WTC11 (cell line): ENCODE measurements around the gene CTNNA3. TPM values are rescaled to one million over a fixed set of nuclear protein-coding genes. Genes with fewer than 3 reads are reported as not detected.

Experiments
- ATAC-seq: fragments of 200-7000 bp; cut with Tn5 transposase; 2 replicates; pipeline ENCODE4 v1.10.0; 2021; ENCODE audit warnings: mild to moderate bottlenecking, moderate library complexity
- CTCF ChIA-PET: fragments of 300-600 bp; sonication (Branson Sonifier 250); formaldehyde crosslinking; loops from one replicate; lab custom pipeline; 2021; ENCODE audit warnings: antibody characterized with exemption; lab: Charles Lee
- POLR2A ChIA-PET: fragments of 350-600 bp; sonication (Branson Sonifier 250); formaldehyde crosslinking; loops from one replicate; lab custom pipeline; 2021; ENCODE audit warnings: antibody characterized with exemption; lab: Charles Lee
- DNase-seq: peaks from one replicate; pipeline ENCODE4 v3.0.0; 2021; ENCODE audit warnings: low spot score
- H3K27ac Mint-ChIP-seq: 2 replicates; pipeline ENCODE4 v1.8.0; 2021; ENCODE audit warnings: mixed read lengths
- H3K27me3 Mint-ChIP-seq: 2 replicates; pipeline ENCODE4 v1.8.0; 2021; ENCODE audit warnings: low read depth, mild to moderate bottlenecking, moderate library complexity, mixed read lengths
- H3K36me3 Mint-ChIP-seq: 2 replicates; pipeline ENCODE4 v1.8.0; 2021; ENCODE audit warnings: mixed read lengths
- H3K4me1 Mint-ChIP-seq: 2 replicates; pipeline ENCODE4 v1.8.0; 2022; ENCODE audit warnings: mixed read lengths
- H3K4me3 Mint-ChIP-seq: 2 replicates; pipeline ENCODE4 v1.8.0; 2021; ENCODE audit warnings: mild to moderate bottlenecking, moderate library complexity, mixed read lengths
- H3K9me3 Mint-ChIP-seq: 2 replicates; pipeline ENCODE4 v1.8.0; 2021; ENCODE audit warnings: mixed read lengths
- AFF4 ChIP-seq: sonication (generic); formaldehyde crosslinking; IDR thresholded peaks from 2 replicates; pipeline ENCODE4 v1.8.1; 2023; ENCODE audit warnings: mild to moderate bottlenecking, missing genetic modification reagents, borderline replicate concordance
- ATF6 ChIP-seq: sonication (generic); formaldehyde crosslinking; IDR thresholded peaks from 2 replicates; pipeline ENCODE4 v1.8.1; 2023; ENCODE audit warnings: mild to moderate bottlenecking, missing genetic modification reagents
- CREB1 ChIP-seq: sonication (generic); formaldehyde crosslinking; IDR thresholded peaks from 2 replicates; pipeline ENCODE4 v1.8.0; 2023; ENCODE audit warnings: mild to moderate bottlenecking, missing genetic modification reagents
- ELF4 ChIP-seq: sonication (generic); formaldehyde crosslinking; IDR thresholded peaks from 2 replicates; pipeline ENCODE4 v1.8.1; 2022; ENCODE audit warnings: low read depth, mild to moderate bottlenecking, moderate library complexity, missing genetic modification reagents
- EMX1 ChIP-seq: fragments of 250-450 bp; sonication (Bioruptor Pico); IDR thresholded peaks from 2 replicates; pipeline ENCODE4 v1.8.0; 2021; ENCODE audit warnings: mild to moderate bottlenecking
- FOXK1 ChIP-seq: sonication (generic); formaldehyde crosslinking; IDR thresholded peaks from 2 replicates; pipeline ENCODE4 v1.8.0; 2022; ENCODE audit warnings: mild to moderate bottlenecking, moderate library complexity, missing genetic modification reagents
- GRHL2 ChIP-seq: fragments of 250-450 bp; sonication (Bioruptor Pico); IDR thresholded peaks from 2 replicates; pipeline ENCODE4 v1.8.0; 2022; ENCODE audit warnings: mild to moderate bottlenecking, moderate library complexity; ENCODE audit not compliant: insufficient replicate concordance, severe bottlenecking
- NFATC4 ChIP-seq: fragments of 250-450 bp; sonication (Bioruptor Pico); IDR thresholded peaks from 2 replicates; pipeline ENCODE4 v1.9.0; 2021; ENCODE audit warnings: mild to moderate bottlenecking
- OVOL2 ChIP-seq: fragments of 250-450 bp; sonication (Bioruptor Pico); IDR thresholded peaks from 2 replicates; pipeline ENCODE4 v1.9.0; 2021; ENCODE audit warnings: mild to moderate bottlenecking, borderline replicate concordance
- TEAD4 ChIP-seq: sonication (generic); formaldehyde crosslinking; IDR thresholded peaks from 2 replicates; pipeline ENCODE4 v1.8.0; 2022; ENCODE audit warnings: mild to moderate bottlenecking, missing genetic modification reagents
- ZBTB21 ChIP-seq: sonication (generic); formaldehyde crosslinking; IDR thresholded peaks from 2 replicates; pipeline ENCODE4 v1.8.1; 2023; ENCODE audit warnings: mild to moderate bottlenecking, missing genetic modification reagents, borderline replicate concordance
- ZMAT4 ChIP-seq: fragments of 250-450 bp; sonication (Bioruptor Pico); IDR thresholded peaks from 2 replicates; pipeline ENCODE4 v1.9.0; 2021; ENCODE audit warnings: mild to moderate bottlenecking
- ZNF138 ChIP-seq: sonication (generic); formaldehyde crosslinking; conservative IDR thresholded peaks from 2 replicates; pipeline ENCODE4 v1.8.1; 2022; ENCODE audit warnings: mild to moderate bottlenecking, moderate library complexity, missing genetic modification reagents
- ZNF263 ChIP-seq: sonication (generic); formaldehyde crosslinking; IDR thresholded peaks from 2 replicates; pipeline ENCODE4 v1.8.1; 2022; ENCODE audit warnings: low read depth, mild to moderate bottlenecking, moderate library complexity, missing genetic modification reagents
- ZNF281 ChIP-seq: sonication (generic); formaldehyde crosslinking; IDR thresholded peaks from 2 replicates; pipeline ENCODE4 v1.8.0; 2023; ENCODE audit warnings: mild to moderate bottlenecking, missing genetic modification reagents
- ZNF317 ChIP-seq: sonication (generic); formaldehyde crosslinking; IDR thresholded peaks from 2 replicates; pipeline ENCODE4 v1.8.1; 2023; ENCODE audit warnings: low read depth, mild to moderate bottlenecking, moderate library complexity, missing genetic modification reagents, borderline replicate concordance
- ZNF416 ChIP-seq: fragments of 250-450 bp; sonication (Bioruptor Pico); IDR thresholded peaks from 2 replicates; pipeline ENCODE4 v1.9.0; 2021; ENCODE audit warnings: mild to moderate bottlenecking, inconsistent platforms
- total RNA-seq: library from RNA; stranded (reverse); gene quantifications from 3 replicates; pipeline ENCODE4 v1.2.3, GENCODE V29; 2021
- TF ChIP-seq, protein P1 (sequence below): sonication (generic); formaldehyde crosslinking; IDR thresholded peaks from 2 replicates; pipeline ENCODE4 v1.8.1; 2022; ENCODE audit warnings: mild to moderate bottlenecking, moderate library complexity, missing genetic modification reagents
- TF ChIP-seq, protein P2 (sequence below): sonication (generic); formaldehyde crosslinking; IDR thresholded peaks from 2 replicates; pipeline ENCODE4 v1.8.1; 2022; ENCODE audit warnings: low read depth, mild to moderate bottlenecking, moderate library complexity, missing genetic modification reagents, borderline replicate concordance
- TF ChIP-seq, protein P3 (sequence below): sonication (generic); formaldehyde crosslinking; IDR thresholded peaks from 2 replicates; pipeline ENCODE4 v1.8.0; 2022; ENCODE audit warnings: mild to moderate bottlenecking, missing genetic modification reagents
- TF ChIP-seq, protein P4 (sequence below): sonication (generic); formaldehyde crosslinking; IDR thresholded peaks from 2 replicates; pipeline ENCODE4 v1.8.0; 2022; ENCODE audit warnings: mild to moderate bottlenecking, missing genetic modification reagents

Gene CTNNA3
- total RNA-seq, 1 experiment from 2014 or later, result 6.1 TPM

DNA sequence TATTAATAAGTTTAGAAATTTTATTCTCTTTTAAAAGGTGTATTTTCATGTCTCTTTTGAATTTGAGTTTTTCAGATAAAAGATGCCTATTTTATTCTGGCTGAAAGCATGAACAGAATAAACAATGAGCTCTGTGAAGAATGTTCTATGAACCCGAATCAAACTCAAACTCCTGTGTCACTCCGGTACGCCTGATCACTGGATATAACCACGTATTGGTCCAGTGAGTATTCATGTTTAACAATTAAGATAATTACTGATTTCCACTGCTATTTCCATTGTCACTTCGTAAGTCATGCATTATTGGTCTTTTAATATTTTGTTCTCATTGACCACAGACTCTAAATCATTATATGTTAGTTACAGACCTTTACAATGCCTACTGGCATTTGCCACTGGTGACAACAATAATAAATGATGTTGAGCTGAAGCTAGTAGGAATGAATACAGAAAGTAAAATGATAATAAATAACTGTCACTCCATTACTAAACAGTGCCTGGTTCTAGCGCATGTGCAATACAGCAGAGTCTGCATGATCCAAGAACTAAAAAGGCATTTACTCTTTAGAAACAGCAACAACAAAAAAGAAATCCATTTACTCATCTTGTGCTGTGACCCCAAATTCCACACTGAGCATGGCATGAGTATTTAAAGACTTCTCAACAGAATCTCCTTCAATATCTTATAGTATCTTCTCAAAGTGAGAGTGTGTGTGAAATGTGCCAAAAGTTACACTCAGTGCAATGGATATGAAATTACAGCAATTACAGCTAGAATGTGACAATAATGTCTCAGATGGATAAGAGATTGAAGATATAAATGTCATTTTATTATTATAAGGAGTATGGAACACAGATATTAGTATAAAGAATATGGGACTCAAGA lies 1597.2 kb downstream of the CTNNA3 start (continued):
- TF ChIP-seq AFF4 (CRISPR knock-in tag) (no peak), ELF4 (CRISPR knock-in tag) (no peak), NFATC4 (CRISPR knock-in tag) (no peak), ZNF281 (CRISPR knock-in tag) (no peak), ZNF416 (no peak), GRHL2 (no peak), ZNF317 (no peak), ZNF263 (no peak), ZNF138 (CRISPR knock-in tag) (no peak), ATF6 (CRISPR knock-in tag) (no peak), OVOL2 (CRISPR knock-in tag) (no peak)
- TF ChIP-seq, protein P1, sequence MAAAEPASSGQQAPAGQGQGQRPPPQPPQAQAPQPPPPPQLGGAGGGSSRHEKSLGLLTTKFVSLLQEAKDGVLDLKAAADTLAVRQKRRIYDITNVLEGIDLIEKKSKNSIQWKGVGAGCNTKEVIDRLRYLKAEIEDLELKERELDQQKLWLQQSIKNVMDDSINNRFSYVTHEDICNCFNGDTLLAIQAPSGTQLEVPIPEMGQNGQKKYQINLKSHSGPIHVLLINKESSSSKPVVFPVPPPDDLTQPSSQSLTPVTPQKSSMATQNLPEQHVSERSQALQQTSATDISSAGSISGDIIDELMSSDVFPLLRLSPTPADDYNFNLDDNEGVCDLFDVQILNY (CRISPR knock-in tag), result no peak

DNA sequence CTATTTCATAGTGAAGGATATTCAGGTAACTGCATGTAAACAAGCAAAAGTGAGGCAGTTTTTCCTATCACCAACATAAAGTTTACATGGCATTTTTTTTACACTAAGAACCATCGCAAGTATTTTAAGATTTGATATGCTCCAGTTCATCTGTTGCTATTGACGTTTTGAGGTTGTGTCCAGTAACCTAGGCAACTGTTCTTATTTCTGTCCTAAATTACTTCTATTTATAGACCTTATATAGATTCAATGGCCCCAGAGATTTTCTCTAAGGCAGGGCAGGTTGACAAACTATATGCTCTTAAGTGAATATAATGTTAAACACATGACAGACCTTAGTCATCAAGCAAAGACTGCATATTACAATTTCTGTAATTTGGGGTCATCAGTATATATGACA lies 1600.4 kb downstream of the CTNNA3 start:
- H3K9me3 Mint-ChIP-seq, result no peaks in the 10 kb centered on the region
- H3K4me1 Mint-ChIP-seq, result no peaks in the 10 kb centered on the region
- no peaks in the 10 kb centered on the region for H3K27me3 Mint-ChIP-seq
- H3K27ac Mint-ChIP-seq, result no peak overlapping the region
- CTCF ChIA-PET, result no interaction called here
- H3K36me3 Mint-ChIP-seq, result no peaks in the 10 kb centered on the region
- POLR2A ChIA-PET, result no interaction called here
- ATAC-seq (no peak), DNase-seq (no peak)
- H3K4me3 Mint-ChIP-seq, result no peak overlapping the region
- TF ChIP-seq CREB1 (CRISPR knock-in tag) (no peak), ZMAT4 (CRISPR knock-in tag) (no peak), NFATC4 (CRISPR knock-in tag) (no peak), FOXK1 (CRISPR knock-in tag) (no peak), ZBTB21 (no peak), ZNF138 (CRISPR knock-in tag) (no peak), TEAD4 (CRISPR knock-in tag) (no peak), EMX1 (CRISPR knock-in tag) (no peak)
- TF ChIP-seq, protein P2, sequence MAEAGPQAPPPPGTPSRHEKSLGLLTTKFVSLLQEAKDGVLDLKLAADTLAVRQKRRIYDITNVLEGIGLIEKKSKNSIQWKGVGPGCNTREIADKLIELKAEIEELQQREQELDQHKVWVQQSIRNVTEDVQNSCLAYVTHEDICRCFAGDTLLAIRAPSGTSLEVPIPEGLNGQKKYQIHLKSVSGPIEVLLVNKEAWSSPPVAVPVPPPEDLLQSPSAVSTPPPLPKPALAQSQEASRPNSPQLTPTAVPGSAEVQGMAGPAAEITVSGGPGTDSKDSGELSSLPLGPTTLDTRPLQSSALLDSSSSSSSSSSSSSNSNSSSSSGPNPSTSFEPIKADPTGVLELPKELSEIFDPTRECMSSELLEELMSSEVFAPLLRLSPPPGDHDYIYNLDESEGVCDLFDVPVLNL (CRISPR knock-in tag), result no peak
- TF ChIP-seq, protein P3, sequence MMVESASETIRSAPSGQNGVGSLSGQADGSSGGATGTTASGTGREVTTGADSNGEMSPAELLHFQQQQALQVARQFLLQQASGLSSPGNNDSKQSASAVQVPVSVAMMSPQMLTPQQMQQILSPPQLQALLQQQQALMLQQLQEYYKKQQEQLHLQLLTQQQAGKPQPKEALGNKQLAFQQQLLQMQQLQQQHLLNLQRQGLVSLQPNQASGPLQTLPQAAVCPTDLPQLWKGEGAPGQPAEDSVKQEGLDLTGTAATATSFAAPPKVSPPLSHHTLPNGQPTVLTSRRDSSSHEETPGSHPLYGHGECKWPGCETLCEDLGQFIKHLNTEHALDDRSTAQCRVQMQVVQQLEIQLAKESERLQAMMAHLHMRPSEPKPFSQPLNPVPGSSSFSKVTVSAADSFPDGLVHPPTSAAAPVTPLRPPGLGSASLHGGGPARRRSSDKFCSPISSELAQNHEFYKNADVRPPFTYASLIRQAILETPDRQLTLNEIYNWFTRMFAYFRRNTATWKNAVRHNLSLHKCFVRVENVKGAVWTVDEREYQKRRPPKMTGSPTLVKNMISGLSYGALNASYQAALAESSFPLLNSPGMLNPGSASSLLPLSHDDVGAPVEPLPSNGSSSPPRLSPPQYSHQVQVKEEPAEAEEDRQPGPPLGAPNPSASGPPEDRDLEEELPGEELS (CRISPR knock-in tag), result no peak
- TF ChIP-seq, protein P4, sequence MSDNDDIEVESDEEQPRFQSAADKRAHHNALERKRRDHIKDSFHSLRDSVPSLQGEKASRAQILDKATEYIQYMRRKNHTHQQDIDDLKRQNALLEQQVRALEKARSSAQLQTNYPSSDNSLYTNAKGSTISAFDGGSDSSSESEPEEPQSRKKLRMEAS (CRISPR knock-in tag), result no peak
